HEK293 (cell line): ENCODE results near the gene PTHLH.

Experiments
- PRDM1 ChIP-seq: fragments of 450-650 bp; formaldehyde crosslinking; IDR thresholded peaks from 2 replicates; pipeline ENCODE4; 2016; ENCODE audit warnings: missing biosample characterization, missing genetic modification characterization
- YY1 ChIP-seq: fragments of 450-650 bp; formaldehyde crosslinking; IDR thresholded peaks from 2 replicates; pipeline ENCODE4 v1.5.1; 2018; ENCODE audit warnings: missing biosample characterization, missing genetic modification characterization
- ZSCAN23 ChIP-seq: fragments of 450-650 bp; formaldehyde crosslinking; IDR thresholded peaks from 2 replicates; pipeline ENCODE4 v1.5.1; 2016; ENCODE audit warnings: missing biosample characterization, missing genetic modification characterization

GRCh38 chr12:27927347-27927746 lies 45.2 kb downstream of the PTHLH start:
- no peak for TF ChIP-seq YY1 (tag by site-specific recombination)
- TF ChIP-seq PRDM1 (tag by site-specific recombination), result no peak
- TF ChIP-seq ZSCAN23 (tag by site-specific recombination), result no peak
